ENCODE results near the gene ZMIZ2.

ZMIZ2 gene

DNA sequence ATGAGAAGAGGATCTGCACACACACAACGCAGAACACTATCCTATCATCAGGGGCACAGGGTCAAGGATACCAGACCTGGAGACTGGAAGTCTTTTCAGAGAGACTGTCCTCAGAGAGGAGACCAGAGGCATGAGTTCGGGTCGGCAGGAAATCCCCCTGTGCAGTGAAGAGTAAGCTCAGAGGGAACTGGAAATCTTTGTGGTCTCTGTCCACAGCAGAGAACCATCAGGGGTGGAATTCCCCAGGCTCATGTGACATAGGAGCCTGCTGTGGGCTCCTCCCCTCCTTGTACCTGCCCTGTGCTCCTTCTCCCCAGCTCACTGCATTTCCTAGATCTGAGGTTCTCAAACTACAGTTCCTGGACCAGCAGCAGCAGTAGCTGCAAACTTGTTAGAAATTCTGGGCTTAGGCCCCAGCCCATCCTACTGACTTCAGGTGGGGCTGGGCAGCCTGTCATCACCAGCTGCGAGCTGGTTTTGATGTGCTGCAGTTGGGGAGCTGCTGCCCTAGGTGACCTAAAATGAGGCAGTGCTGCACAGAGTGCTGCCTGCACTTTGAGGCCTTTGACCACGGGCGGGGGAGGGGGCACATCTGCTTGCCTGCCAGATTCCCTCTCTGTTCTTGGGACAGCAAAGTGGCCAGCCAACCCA lies 2.4 kb downstream of the ZMIZ2 start:
- peak overlapping the region; percentile 43 for H3K27ac ChIP-seq
- CTCF ChIA-PET = no interaction called here
- DNase-seq (ENCODE audit: low spot score) = no peak
- POLR2A ChIA-PET (ENCODE audit: low non-redundant PET) = no interaction called here
- TF ChIP-seq, protein P1, sequence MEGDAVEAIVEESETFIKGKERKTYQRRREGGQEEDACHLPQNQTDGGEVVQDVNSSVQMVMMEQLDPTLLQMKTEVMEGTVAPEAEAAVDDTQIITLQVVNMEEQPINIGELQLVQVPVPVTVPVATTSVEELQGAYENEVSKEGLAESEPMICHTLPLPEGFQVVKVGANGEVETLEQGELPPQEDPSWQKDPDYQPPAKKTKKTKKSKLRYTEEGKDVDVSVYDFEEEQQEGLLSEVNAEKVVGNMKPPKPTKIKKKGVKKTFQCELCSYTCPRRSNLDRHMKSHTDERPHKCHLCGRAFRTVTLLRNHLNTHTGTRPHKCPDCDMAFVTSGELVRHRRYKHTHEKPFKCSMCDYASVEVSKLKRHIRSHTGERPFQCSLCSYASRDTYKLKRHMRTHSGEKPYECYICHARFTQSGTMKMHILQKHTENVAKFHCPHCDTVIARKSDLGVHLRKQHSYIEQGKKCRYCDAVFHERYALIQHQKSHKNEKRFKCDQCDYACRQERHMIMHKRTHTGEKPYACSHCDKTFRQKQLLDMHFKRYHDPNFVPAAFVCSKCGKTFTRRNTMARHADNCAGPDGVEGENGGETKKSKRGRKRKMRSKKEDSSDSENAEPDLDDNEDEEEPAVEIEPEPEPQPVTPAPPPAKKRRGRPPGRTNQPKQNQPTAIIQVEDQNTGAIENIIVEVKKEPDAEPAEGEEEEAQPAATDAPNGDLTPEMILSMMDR (conservative IDR thresholded peaks at IDR 0.05; ENCODE audit: low read depth) = no peak

DNA sequence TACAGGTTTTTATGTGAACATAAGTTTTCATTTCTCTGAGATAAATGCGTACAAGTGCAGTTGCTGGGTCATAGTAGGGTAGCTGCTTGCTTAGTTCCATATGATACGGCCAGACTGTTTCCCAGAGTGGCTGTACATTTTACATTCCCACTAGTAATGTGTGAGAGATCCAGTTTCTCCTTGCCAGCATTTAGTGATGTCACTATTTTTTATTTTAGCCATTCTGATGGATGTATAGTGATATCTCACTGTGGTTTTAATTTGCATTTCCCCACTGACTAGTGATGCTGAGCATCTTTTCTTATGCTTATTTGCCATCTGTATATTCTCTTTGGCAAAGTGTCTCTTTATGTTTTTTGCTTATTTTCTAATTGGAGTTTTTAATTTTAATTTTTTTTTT lies 4.2 kb downstream of the ZMIZ2 start:
- POLR2A ChIA-PET (ENCODE audit: low non-redundant PET) = no interaction called here
- CTCF ChIA-PET = no interaction called here
- DNase-seq (ENCODE audit: low spot score) = no peak
- TF ChIP-seq, protein P1 (conservative IDR thresholded peaks at IDR 0.05; ENCODE audit: low read depth) = no peak
- H3K27ac ChIP-seq = no peak overlapping the region

DNA sequence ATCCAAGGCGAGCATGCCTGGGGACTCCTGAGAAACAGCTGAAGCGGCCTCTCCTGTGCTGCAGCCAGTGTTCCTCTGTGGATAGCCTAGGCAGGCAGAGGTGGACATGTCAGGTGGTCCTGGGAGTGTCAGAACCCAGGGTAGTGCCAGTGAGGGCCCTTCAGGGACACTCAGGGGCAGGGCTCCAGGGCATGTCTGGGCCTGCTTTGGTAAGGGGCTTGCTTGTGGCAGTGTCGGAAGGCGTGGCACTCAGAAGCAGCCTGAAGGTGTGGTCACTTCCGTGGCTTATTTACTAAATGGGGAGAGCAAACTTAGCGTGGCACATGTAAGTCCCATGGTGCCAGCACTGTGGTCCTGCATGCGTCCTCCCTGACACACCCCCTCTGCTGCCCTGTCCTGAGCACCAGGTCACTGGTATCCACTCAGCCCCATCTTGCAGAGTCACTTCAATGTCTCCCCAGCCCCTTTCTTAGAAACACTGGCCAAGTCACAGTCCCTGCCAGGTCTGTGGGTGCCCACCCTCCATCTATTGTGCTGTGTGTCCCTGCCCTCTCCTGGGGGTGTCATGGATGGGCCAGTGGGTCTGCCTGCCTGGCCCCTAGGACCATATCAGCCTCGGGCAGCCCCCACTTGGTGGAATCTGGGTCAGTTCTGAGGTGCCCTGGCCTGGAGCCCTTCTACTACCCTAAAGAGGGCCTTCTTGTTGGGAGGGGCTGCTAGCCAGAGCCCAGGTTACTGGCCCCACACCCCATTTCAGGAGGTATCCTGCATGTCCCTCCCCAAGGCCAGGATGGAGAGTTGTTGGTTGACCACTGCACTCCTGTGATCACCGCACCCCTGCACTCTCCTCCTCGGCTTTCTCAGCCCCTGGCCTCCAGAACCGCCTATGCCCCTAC lies 6.4 kb downstream of the ZMIZ2 start:
- POLR2A ChIA-PET (ENCODE audit: low non-redundant PET) = no interaction called here
- no peak for DNase-seq (ENCODE audit: low spot score)
- TF ChIP-seq, protein P1 (conservative IDR thresholded peaks at IDR 0.05; ENCODE audit: low read depth) = no peak
- H3K27ac ChIP-seq = peak overlapping the region; percentile 77
- CTCF ChIA-PET = no interaction called here

DNA sequence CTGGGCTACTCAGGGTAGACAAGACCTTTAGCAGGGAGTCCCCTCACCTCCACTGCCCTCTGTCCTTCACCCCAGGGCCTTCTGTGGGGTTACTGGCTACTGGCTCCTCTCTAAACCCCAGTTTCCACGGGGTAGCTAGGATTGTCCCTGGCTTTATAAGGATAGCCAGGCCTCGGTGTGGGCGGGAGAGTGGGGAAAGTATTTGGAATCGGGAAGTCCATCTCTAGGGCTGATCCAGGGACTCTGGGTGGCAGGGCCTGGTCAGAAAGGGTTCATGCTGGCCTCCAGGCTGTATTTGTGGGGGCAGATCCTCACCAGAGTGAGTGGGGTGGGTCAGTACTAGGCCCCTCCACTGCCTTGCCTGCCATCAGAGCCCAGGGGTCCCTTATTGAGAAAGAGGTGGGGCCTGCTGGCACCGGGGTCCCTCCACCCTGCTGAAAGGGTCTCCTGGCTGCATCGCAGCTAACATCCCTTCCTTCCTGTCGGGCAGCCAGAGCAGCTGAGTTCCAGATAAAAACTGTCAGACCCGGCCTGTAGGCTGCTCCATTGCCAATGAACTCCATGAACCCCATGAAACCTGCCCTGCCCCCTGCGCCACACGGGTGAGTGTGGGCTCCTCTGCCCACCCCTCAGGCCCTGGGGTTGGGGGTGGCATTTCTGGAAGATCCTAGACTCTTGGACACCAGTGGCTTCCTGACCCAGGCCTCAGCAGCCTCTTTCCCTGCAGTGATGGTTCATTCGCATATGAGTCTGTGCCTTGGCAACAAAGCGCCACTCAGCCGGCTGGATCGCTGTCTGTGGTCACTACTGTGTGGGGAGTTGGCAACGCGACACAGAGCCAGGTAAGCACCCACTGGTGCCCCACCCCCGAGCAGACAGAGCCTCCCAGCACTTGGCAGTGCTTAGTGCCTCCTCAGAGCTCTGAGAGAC lies 7.3 kb downstream of the ZMIZ2 start:
- H3K27ac ChIP-seq = peak overlapping the region; percentile 77
- ChIA-PET CTCF (no interaction called here), POLR2A (ENCODE audit: low non-redundant PET) (no interaction called here)
- TF ChIP-seq, protein P1 (conservative IDR thresholded peaks at IDR 0.05; ENCODE audit: low read depth) = no peak
- no peak for DNase-seq (ENCODE audit: low spot score)

DNA sequence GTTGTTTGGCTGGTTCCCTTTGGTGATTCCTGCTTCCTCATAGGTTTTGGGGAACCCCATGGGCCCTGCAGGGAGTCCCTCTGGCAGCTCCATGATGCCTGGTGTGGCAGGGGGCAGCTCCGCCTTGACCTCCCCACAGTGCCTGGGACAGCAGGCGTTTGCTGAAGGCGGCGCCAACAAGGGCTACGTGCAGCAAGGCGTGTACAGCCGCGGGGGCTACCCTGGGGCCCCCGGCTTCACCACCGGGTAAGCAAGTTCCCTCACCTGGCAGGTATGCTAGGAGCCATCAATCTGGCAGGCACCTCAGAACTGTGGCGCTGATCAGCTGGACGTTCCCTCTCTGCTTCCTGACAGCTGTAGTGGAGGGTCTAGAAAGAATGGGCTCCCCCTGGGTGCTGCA lies 8.3 kb downstream of the ZMIZ2 start:
- ChIA-PET POLR2A (ENCODE audit: low non-redundant PET) (no interaction called here), CTCF (no interaction called here)
- peak overlapping the region; percentile 77 for H3K27ac ChIP-seq
- TF ChIP-seq, protein P1 (conservative IDR thresholded peaks at IDR 0.05; ENCODE audit: low read depth) = no peak
- no peak for DNase-seq (ENCODE audit: low spot score)

DNA sequence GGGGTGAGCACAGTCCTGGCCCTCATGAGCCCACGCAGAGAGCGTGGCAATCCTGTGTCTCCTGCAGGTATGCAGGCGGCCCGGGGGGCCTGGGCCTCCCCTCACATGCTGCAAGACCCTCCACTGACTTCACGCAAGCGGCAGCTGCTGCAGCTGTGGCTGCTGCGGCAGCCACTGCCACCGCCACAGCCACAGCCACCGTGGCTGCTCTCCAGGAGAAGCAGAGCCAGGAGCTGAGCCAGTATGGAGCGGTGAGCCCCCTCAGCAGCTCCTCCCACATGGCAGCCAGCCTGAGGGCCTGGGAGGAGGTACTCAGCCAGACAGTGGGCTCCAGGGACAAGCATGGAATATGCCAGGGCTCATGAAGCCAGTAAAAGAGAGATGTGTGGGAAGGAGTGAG lies 8.7 kb downstream of the ZMIZ2 start:
- DNase-seq (ENCODE audit: low spot score) = no peak
- peak overlapping the region; percentile 77 for H3K27ac ChIP-seq
- TF ChIP-seq, protein P1 (conservative IDR thresholded peaks at IDR 0.05; ENCODE audit: low read depth) = no peak
- CTCF ChIA-PET = no interaction called here
- POLR2A ChIA-PET (ENCODE audit: low non-redundant PET) = no interaction called here
